Vagina (tissue), 2 donors: ENCODE data around the gene DHX15.

Experiments used
- POLR2A ChIP-seq, 2 donors: fragments of 450-650 bp; IDR thresholded peaks; one replicate each; pipeline ENCODE4 v1.6.1; 2017; ENCODE audit warnings: antibody characterized with exemption in 2 of 2, mild to moderate bottlenecking in 2 of 2, moderate library complexity in 2 of 2
- POLR2AphosphoS5 ChIP-seq, 2 donors: sonication (generic); formaldehyde crosslinking; IDR thresholded peaks; one replicate each; pipeline ENCODE4 v1.9.0; 2017; ENCODE audit warnings: antibody characterized with exemption in 2 of 2, mild to moderate bottlenecking in 2 of 2, low read depth in 1 of 2; ENCODE audit not compliant: insufficient read depth in 1 of 2
- TF ChIP-seq, protein P1 (sequence below), 3 experiments: fragments of 450-650 bp in 2 of 3; fragments of 200-600 bp in 1 of 3; sonication (generic) in 1 of 3; IDR thresholded peaks; one replicate each; pipeline ENCODE4 v1.5.1; 2017 to 2019; ENCODE audit warnings: antibody characterized with exemption in 3 of 3, mild to moderate bottlenecking in 2 of 3, moderate library complexity in 2 of 3

DNA sequence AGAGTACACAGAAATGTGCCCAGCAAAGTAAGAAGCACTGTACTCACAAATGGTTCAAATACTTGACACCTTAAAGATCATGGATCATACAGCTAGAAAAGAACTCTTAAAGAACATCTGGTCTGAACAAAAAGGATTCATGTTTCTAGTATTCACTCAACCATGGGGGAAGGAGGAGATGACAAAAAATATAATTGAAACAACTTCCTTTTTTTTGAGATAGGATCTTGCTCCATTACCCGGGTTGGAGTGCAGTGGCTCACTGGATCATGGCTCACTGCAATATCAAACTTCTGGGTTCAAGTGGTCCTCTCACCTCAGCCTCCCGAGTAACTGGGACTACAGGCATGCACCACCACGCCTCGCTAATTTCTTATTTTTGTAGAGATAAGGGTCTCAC, 6.0 kb downstream of the DHX15 start:
- no peak for TF ChIP-seq POLR2AphosphoS5 (IDR thresholded peaks at IDR 0.05; ENCODE audit: insufficient read depth in 1 of 2, low read depth in 1 of 2)
- TF ChIP-seq, protein P1, sequence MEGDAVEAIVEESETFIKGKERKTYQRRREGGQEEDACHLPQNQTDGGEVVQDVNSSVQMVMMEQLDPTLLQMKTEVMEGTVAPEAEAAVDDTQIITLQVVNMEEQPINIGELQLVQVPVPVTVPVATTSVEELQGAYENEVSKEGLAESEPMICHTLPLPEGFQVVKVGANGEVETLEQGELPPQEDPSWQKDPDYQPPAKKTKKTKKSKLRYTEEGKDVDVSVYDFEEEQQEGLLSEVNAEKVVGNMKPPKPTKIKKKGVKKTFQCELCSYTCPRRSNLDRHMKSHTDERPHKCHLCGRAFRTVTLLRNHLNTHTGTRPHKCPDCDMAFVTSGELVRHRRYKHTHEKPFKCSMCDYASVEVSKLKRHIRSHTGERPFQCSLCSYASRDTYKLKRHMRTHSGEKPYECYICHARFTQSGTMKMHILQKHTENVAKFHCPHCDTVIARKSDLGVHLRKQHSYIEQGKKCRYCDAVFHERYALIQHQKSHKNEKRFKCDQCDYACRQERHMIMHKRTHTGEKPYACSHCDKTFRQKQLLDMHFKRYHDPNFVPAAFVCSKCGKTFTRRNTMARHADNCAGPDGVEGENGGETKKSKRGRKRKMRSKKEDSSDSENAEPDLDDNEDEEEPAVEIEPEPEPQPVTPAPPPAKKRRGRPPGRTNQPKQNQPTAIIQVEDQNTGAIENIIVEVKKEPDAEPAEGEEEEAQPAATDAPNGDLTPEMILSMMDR (IDR thresholded peaks at IDR 0.05), result no peak
- no peak for TF ChIP-seq POLR2A (IDR thresholded peaks at IDR 0.05)
